ENCODE results near the gene HDAC4. TPM values are rescaled to one million over a fixed set of nuclear protein-coding genes. Genes with fewer than 3 reads are reported as not detected.

HDAC4 gene
- total and polyA plus RNA-seq, 10 of the 15 experiments (the other 5 are each of a cell fraction or from before 2014, with no cell fraction given) = 0.22 to 15.7 (median 4.8) TPM

DNA sequence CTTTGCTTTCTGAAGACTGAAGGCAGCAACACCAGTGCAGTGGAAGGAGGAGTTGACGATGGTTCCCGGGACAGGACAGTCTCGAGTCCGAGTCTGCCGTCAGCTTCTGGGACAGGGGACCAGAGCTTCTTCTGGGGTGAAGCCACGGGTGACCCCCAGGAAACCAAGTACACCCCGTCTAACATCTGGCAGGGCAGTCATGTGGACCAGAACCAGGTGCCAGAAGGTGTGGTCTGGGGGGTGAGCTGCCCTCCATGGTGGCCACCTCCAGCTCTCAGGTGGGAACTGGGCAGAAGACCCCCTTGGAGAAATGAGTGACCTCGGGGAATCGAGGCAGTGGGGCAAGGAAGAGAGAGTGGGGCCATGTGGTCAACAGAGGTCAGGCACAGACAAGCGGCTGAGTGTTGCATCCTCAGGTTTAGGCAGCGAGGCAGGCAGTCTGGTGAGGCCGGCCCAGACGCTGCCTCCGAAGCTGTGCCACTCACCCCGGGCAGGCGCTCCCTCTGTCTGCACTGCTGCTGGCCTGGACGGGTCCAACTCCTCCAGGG is 204.3 kb downstream of the HDAC4 start:
- no TSS peak for BruUV-seq (replicated peaks)
- no peak for ATAC-seq
- ChIA-PET POLR2A (no interaction called here), CTCF (no interaction called here), SMC1A (ENCODE audit: uncharacterized antibody, unreplicated experiment) (no interaction called here), RAD21 (ENCODE audit: unreplicated experiment) (no interaction called here)
- no peak for FAIRE-seq
- 74% methylated on average over 17 of the region's 17 CpGs for WGBS (ENCODE audit: insufficient coverage, insufficient replicate concordance, low lambda C conversion rate, missing lambda C conversion rate)
- Histone ChIP-seq H3K36me3 (ENCODE audit: control insufficient read depth in 2 of 2, insufficient read depth in 2 of 2, low read length in 1 of 2) (peaks cover 0 to 2% of the 10 kb centered on the region in 2 experiments; a peak in 2 of 4 replicates), H3K4me1 (ENCODE audit: control insufficient read depth, insufficient read depth, low read length) (no peaks in the 10 kb centered on the region), H3K4me3 (no peak overlapping the region), H3K4me2 (ENCODE audit: control insufficient read depth, insufficient read depth) (no peak overlapping the region), H3K9me3 (replicated peaks; ENCODE audit: control insufficient read depth, insufficient read depth, low read length) (no peaks in the 10 kb centered on the region), H3K79me2 (ENCODE audit: control insufficient read depth, insufficient read depth, low read length) (no peaks in the 10 kb centered on the region), H4K20me1 (ENCODE audit: control insufficient read depth, insufficient read depth) (no peaks in the 10 kb centered on the region; the same call in 1 of the 2 replicates), H3K27ac (ENCODE audit: control insufficient read depth, insufficient read depth) (no peak overlapping the region), H2AFZ (ENCODE audit: control insufficient read depth, low read depth, low read length) (no peak overlapping the region), H3K27me3 (replicated peaks in 1 of 2; ENCODE audit: control insufficient read depth in 2 of 2, insufficient read depth in 2 of 2, low read length in 1 of 2) (no peaks in the 10 kb centered on the region), H3K9ac (ENCODE audit: control insufficient read depth, insufficient read depth, low read length) (no peak overlapping the region)
- intact Hi-C loops (cut with micrococcal nuclease; ENCODE audit: unreplicated experiment) (no loop called here), in situ Hi-C loops (cut with MboI) (no loop called here)
- no peak for DNase-seq (ENCODE audit: low read depth, low spot score)
- no peak for TF ChIP-seq CTCF (IDR thresholded peaks at IDR 0.05 in 2 of 3, conservative IDR thresholded peaks at IDR 0.05 in 1 of 3; ENCODE audit: control insufficient read depth in 2 of 3, extremely low read depth in 1 of 3, insufficient read depth in 1 of 3, low read depth in 3 of 3, low read length in 3 of 3)
- no peak for TF ChIP-seq CREB1 (IDR thresholded peaks at IDR 0.05; ENCODE audit: low read depth)
- TF ChIP-seq ZNF687 (IDR thresholded peaks at IDR 0.05) = no peak
- TF ChIP-seq ESRRA (IDR thresholded peaks at IDR 0.05; ENCODE audit: low read length) = no peak
- TF ChIP-seq EP300 (IDR thresholded peaks at IDR 0.05; ENCODE audit: borderline replicate concordance in 1 of 2, control insufficient read depth in 1 of 2, low read depth in 2 of 2, low read length in 2 of 2) = no peak
- no peak for TF ChIP-seq RAD51 (IDR thresholded peaks at IDR 0.05)
- no peak for TF ChIP-seq HCFC1 (IDR thresholded peaks at IDR 0.05; ENCODE audit: low read length)
- no peak for TF ChIP-seq POU2F2 (IDR thresholded peaks at IDR 0.05; ENCODE audit: borderline replicate concordance, low read depth, low read length)
- no peak for TF ChIP-seq SP1 (IDR thresholded peaks at IDR 0.05; ENCODE audit: low read depth, low read length)
- TF ChIP-seq ZNF592 (IDR thresholded peaks at IDR 0.05) = no peak
- TF ChIP-seq, protein P1, sequence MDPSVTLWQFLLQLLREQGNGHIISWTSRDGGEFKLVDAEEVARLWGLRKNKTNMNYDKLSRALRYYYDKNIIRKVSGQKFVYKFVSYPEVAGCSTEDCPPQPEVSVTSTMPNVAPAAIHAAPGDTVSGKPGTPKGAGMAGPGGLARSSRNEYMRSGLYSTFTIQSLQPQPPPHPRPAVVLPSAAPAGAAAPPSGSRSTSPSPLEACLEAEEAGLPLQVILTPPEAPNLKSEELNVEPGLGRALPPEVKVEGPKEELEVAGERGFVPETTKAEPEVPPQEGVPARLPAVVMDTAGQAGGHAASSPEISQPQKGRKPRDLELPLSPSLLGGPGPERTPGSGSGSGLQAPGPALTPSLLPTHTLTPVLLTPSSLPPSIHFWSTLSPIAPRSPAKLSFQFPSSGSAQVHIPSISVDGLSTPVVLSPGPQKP (IDR thresholded peaks at IDR 0.05; ENCODE audit: low read depth, low read length) = no peak
- no peak for TF ChIP-seq BMI1 (IDR thresholded peaks at IDR 0.05; ENCODE audit: borderline replicate concordance)

Measured in GM12878 (cell line).